Measurements from ENCODE around the gene KRTAP1-4.

- TF ChIP-seq EZH2phosphoT487 (IDR thresholded peaks at IDR 0.05; ENCODE audit: insufficient read depth, low read depth) (no peak), EZH2 (IDR thresholded peaks at IDR 0.05; ENCODE audit: insufficient read depth, poor library complexity, severe bottlenecking) (no peak)
Observed at GRCh38 chr17:41063449-41063848, 33.5 kb upstream of the KRTAP1-4 start.

Data from GM23248 (cell line).